HG03378 (cell line): ENCODE data around the gene CYP2R1.
"Not testable (repeated sequence)": the region's sequence is repeated elsewhere in the genome, so short reads cannot be mapped to it uniquely, and the experiment has no call there.

Experiments used
- ATAC-seq: cut with Tn5 transposase; IDR thresholded peaks from one replicate; pipeline ENCODE4 v1.9.1; 2021; ENCODE audit warnings: mild to moderate bottlenecking, moderate library complexity; ENCODE audit not compliant: unreplicated experiment

The CYP2R1 gene

GRCh38 chr11:14892577-14892976, 546 bp upstream of the CYP2R1 start:
- no peak for ATAC-seq

GRCh38 chr11:14891143-14892035, 642 bp downstream of the CYP2R1 start:
- ATAC-seq = peak; percentile 52

- no peak for ATAC-seq
These were observed 5.5 kb downstream of the CYP2R1 start for GRCh38 chr11:14886513-14886912.

GRCh38 chr11:14884667-14885273, 7.3 kb downstream of the CYP2R1 start:
- ATAC-seq = no peak

GRCh38 chr11:14883683-14884082, 8.3 kb downstream of the CYP2R1 start:
- not testable (repeated sequence) for ATAC-seq

DNA sequence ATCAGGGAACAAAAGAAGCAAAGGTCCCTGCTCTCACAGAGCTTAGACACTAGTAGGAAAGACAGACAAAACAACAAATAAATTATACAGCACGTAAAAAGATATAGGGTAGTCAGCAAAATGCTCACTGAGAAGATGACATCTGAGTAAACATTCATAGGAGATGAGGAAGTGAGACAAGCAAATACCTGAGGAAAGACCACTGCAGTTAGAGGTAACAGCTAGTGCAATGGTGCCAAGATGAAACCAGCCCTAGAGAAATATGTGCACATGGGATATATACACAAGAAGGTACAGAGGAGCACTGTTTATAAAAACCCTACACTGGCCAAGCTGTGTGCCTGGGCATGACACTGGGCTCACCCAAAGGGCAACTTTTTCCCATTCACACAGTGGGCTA, 9.8 kb downstream of the CYP2R1 start:
- ATAC-seq = no peak

- no peak for ATAC-seq
These were observed 10.3 kb downstream of the CYP2R1 start for GRCh38 chr11:14881576-14882193.

DNA sequence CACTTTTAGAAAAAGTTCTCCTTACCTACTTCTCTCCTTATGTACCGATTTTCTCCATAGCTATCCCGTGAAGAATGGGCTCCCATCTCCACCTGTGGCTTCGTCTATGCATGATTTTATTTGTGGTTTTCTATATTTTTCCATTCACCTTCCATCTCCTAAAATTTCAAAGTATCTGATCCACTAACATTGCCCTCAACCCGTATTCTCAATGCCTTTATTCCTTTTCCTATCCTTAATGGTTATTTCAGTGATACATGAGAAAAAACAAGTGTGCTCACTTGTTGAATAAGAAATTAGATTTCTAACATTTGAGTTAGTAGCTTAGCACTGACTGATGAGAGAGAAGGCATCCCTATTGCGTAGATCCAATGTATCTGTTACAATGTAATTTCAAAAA, 16.9 kb downstream of the CYP2R1 start:
- ATAC-seq = no peak

- ATAC-seq = no peak
These were observed 18.4 kb downstream of the CYP2R1 start for GRCh38 chr11:14873632-14874031.

DNA sequence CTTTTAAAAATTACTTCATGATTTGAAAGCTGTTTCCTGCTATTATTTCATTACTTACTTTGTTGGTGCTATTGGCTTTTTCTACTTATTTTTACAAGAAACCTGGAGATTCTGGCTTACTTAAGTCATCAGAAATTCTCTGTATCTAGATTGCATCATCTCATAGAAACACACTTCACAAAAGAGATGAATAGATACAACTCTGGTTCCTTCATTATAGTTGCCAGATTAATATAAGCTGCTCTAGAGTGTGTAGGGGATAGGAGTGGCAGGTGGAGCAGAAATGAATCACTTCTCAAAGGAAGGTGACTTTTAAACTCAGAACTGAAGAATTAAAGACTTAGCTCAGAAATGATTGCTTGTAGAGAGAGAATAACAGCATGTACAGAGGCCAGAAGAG, 20.0 kb downstream of the CYP2R1 start:
- no peak for ATAC-seq

DNA sequence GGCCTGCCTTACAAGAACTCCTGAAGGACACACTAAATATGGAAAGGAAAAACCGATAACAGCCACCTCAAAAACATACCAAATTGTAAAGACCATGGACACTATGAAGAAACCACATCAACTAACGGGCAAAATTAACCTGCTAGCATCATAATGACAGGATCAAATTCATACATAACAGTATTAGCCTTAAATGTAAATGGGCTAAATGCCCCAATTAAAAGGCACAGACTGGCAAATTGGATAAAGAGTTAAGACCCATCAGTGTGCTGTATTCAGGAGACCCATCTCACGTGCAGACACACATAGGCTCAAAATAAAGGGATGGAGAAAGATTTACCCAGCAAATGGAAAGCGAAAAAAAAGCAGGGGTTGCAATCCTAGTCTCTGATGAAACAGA, 28.3 kb downstream of the CYP2R1 start:
- ATAC-seq = not testable (repeated sequence)

DNA sequence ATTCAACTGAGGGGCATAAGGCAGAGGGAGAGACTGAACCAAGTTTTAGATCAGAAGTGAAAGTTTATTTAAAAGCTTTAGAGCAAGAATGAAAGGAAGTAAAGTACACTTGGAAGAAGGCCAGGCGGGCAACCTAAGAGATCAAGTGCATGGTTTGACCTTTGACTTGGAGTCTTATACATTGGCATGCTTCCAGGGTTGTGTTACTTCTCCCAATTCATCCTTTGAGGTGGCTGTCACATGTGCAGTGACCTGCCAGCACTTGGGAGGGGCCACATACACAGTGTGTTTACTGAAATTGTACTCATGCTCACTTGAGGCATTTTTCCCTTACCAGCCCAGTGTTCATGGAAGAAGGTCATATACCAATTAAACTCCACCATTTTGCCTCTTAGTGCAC, 30.4 kb downstream of the CYP2R1 start:
- ATAC-seq = no peak

DNA sequence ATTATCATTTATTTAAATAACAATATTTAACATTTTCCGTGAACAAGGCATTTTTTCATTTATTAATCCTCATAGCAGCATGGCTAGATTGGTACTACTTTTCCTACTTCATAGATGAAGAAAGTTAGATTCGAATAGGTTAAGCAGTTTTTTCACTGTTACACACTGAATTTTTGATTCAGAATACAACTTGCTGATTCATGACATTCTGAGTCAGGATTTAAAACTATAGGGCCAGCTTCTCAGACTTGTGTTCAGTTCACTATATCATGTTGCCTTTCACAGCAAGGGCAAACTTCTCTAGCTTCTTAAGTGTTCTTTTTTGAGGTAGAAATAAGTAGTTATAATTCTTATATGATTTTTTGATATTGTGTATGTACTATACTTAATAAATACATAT, 31.5 kb downstream of the CYP2R1 start:
- ATAC-seq = no peak

DNA sequence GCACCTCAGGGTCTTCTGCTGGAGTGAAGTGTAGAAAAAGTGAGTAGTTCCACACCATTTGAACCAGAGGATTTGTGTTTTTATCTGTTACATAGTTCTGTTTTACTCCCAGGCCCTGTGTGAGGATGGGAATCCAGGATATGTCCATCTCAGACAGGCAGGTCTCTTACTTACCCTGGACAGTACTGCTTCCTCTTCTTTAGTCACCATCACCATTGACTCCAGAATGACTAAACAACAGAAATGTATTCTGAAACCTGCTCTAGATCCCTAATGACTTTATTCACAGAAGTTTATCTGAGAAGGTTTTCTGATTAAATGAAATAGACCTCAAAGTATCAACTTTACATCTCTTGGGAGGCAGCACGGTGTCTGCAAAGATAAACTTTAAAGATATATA, 33.6 kb downstream of the CYP2R1 start:
- no peak for ATAC-seq

GRCh38 chr11:14857621-14858020, 34.4 kb downstream of the CYP2R1 start:
- ATAC-seq = no peak

DNA sequence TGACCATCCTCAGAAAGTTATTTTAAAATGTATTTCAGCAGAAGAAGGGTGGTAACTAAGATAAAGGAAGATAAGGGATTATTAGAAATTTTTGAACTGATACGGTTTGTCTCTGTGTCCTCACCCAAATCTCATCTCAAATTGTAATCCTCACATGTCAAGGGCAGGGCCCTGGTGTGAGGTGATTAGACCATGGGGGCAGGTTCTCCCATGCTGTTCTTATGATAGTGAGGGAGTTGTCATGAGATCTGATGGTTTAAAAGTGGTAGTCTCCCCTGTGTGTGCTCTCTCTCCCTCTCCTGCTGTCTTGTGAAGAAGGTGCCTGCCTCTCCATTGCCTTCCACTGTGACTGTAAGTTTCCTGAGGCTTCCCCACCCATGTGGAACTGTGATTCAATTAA, 36.1 kb downstream of the CYP2R1 start:
- no peak for ATAC-seq

DNA sequence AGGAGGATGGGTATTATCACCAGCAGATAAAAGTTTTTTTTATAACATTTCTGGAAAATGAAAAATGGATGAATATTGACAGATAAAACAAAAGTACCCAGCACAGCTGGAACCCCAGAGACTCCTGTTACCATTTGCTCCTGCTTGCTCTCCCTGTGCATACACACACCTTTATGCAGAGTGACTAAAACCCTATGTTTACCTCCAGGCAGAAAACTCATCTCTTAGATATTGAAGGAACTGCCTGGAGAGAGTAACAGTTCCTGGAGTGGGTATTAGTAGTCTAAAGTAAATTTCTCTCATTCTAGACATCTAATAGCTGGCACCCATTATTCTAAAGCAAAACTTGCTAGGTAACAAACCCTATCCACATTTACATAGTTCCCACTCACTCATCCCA, 38.0 kb downstream of the CYP2R1 start:
- no peak for ATAC-seq

GRCh38 chr11:14852571-14853177, 39.4 kb downstream of the CYP2R1 start:
- ATAC-seq = no peak

DNA sequence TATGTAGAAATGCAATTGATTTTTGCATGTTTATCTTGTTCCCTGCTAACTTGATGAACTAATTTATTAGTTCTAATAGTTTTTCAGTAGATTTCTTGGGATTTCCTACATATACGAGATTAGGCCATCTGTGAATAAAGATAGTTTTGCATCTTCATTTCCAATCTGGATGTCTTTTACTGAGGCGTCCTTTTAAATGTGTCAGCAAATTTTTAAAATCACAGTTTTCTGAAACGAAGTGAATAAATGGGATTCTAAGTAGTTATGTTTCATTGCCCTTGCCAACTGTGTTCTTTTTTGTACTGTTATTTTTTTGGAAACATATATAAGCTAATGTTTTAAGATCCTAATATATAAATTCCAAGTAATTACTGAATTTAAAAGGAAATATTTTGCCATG, 50.0 kb downstream of the CYP2R1 start:
- ATAC-seq = no peak

DNA sequence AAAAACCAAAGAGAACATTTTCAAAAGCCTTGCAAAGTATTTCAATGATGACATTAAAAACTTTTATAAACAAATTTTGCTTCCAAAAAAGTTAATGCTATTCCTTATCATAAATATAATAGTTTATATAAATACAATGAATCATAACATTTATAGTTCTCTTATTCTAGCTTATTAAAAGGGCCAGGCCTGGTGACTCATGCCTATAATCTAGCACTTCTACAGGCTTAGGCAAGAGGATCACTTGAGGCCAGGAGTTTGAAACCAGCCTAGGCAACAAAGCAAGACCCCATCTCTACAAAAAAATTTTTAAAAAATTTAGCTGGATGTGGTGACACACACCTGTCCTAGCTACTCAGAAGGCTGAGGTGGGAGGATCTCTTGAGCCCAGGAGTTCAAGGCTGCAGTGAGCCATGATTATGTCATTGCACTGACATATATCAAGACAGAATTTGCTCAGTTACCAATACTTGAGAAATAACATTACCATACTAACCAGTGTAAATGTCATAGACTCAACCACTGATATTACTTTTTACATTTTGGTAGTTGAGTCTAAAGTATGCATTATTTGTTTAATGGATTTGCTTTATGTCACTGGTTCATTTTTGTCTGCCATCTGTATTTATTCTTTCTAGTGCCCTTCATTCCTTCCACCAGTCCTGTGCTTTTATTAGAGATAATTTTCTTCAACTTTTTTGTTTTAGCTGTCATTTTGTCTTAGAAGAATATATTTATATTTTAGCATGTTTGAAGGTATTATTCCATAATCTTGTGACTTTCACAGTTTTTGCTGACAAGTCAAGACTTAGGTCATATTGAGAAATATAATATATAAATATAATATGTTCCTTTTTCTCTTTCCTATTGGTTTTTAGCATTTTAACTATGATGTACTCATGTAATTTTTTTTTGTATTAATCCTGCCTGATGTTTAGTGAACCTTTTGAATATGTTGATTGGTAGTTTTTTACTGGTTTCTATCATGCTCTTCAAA, 56.2 kb downstream of the CYP2R1 start:
- no peak for ATAC-seq
